ENCODE data around the gene ECHDC1.

- TF ChIP-seq CTCF (conservative IDR thresholded peaks at IDR 0.05; ENCODE audit: low read depth, low read length) (no peak), EZH2 (IDR thresholded peaks at IDR 0.05; ENCODE audit: borderline replicate concordance, low read depth, low read length, poor library complexity, severe bottlenecking) (no peak)
Observed at GRCh38 chr6:127349980-127350379, 6.6 kb upstream of the ECHDC1 start.
